ENCODE results near the gene MAPK13. TPM values are rescaled to one million over a fixed set of nuclear protein-coding genes. Genes with fewer than 3 reads are reported as not detected.

MAPK13 gene
- total and polyA plus RNA-seq, 4 experiments from 2014 or later, result 29.1 to 36.8 (median 30.0) TPM

DNA sequence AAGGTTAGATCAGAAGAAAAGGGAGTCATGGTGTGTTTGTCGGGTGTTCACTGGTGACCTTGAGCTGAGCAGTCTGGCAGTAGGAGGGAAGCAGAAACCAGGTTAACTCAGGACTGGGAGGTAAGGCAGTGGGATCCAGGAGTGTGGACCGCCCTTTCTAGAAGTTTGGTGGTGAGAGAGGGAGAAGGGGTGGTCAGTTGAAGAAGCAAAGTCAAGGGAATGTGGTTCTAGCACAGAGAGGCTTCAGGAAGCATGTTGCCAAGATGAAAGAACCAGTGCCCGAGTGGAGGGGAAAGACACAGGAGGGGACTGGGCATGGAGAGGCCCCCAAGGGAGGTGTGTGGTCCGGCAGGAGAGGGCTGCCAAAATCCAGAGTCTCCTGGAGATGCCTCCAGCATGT, 3.6 kb downstream of the MAPK13 start:
- CTCF ChIA-PET (ENCODE audit: partially characterized antibody), result interaction anchor here (0.9 to 4.7 kb wide), 3 partner anchors 11 to 38 kb away, joined by 3 to 58 read pairs (median 5); no protein-coding TSS in a partner anchor
- no peaks in the 10 kb centered on the region for H3K9me3 ChIP-seq (ENCODE audit: control insufficient read depth in 1 of 2, low read length in 2 of 2)
- H3K4me3 ChIP-seq (ENCODE audit: low read length in 2 of 2), result no peak overlapping the region
- intact Hi-C loops (cut with micrococcal nuclease), result no loop called here
- H3K4me1 ChIP-seq (ENCODE audit: insufficient read depth, low read length), result peaks cover 36% of the 10 kb centered on the region
- no peaks in the 10 kb centered on the region for H3K27me3 ChIP-seq (ENCODE audit: insufficient read depth, low read length)
- H3K36me3 Mint-ChIP-seq, result peaks cover 30 to 46% of the 10 kb centered on the region in 2 donors
- no peaks in the 10 kb centered on the region for H3K27me3 Mint-ChIP-seq
- POLR2A ChIA-PET (ENCODE audit: partially characterized antibody), result interaction anchor here (4.7 to 5.0 kb wide), 2 partner anchors 12 to 106 kb away, joined by 41 to 93 read pairs; partner anchors contain the start of gene MAPK14
- no peak for DNase-seq
- H3K4me1 Mint-ChIP-seq, result peaks cover 27 to 44% (median 34%) of the 10 kb centered on the region in 4 donors
- H3K9me3 Mint-ChIP-seq, result no peaks in the 10 kb centered on the region
- peak overlapping the region in 5 of 7 donors; percentile 16 to 87 (median 33) for H3K27ac Mint-ChIP-seq
- H3K36me3 ChIP-seq (ENCODE audit: insufficient read depth, low read length), result peaks cover 28% of the 10 kb centered on the region
- H3K27ac ChIP-seq (ENCODE audit: low read depth, low read length), result no peak overlapping the region
- no peak overlapping the region for H3K4me3 Mint-ChIP-seq

DNA sequence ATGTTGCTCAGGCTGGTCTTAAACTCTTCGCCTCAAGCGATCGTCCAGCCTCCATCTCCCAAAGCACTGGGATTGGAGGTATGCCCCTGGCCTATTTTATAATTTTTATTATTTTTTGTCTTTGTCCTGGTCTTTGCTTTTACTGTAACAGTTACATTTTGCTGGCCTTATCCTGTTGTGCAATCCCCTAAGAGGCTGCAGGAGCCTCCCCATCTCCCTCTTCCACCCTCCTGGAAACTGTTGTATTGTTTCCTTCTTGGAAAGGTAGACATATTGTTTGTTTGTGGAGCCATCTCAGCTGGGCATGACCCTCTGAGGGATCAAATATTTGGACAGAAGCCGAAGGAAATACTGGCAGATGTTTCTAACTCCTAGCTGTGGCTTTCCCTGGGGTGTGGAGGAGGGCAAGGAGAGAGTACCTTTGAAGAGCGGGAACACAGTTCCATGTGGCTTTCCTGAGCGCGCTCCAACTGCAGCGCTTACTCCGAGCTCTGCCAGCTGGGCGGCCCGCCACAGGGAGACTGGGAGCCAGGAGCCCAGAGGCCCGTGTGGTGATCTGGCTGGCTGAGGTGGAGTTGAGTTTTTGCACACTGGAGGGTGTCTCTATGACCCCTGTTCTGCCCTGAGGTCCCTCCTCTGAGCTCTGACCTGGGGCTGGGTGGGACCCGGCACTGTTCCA, 4.9 kb downstream of the MAPK13 start:
- DNase-seq, result no peak
- CTCF ChIA-PET (ENCODE audit: partially characterized antibody), result interaction anchor here (1.6 kb wide), 1 partner anchor 40 kb away, joined by 3 read pairs; no protein-coding TSS in a partner anchor
- intact Hi-C loops (cut with micrococcal nuclease), result no loop called here
- Mint-ChIP-seq H3K4me3 (peak overlapping the region in 1 of 8 donors; percentile 43), H3K27ac (peak overlapping the region in 4 of 7 donors; percentile 61 to 73 (median 66)), H3K9me3 (no peaks in the 10 kb centered on the region), H3K4me1 (peaks cover 24 to 45% (median 30%) of the 10 kb centered on the region in 4 donors), H3K27me3 (no peaks in the 10 kb centered on the region), H3K36me3 (peaks cover 37 to 59% of the 10 kb centered on the region in 2 donors)
- Histone ChIP-seq H3K27me3 (ENCODE audit: insufficient read depth, low read length) (no peaks in the 10 kb centered on the region), H3K4me1 (ENCODE audit: insufficient read depth, low read length) (peaks cover 41% of the 10 kb centered on the region), H3K4me3 (ENCODE audit: low read length in 2 of 2) (no peak overlapping the region), H3K36me3 (ENCODE audit: insufficient read depth, low read length) (peaks cover 38% of the 10 kb centered on the region), H3K9me3 (ENCODE audit: control insufficient read depth in 1 of 2, low read length in 2 of 2) (no peaks in the 10 kb centered on the region), H3K27ac (ENCODE audit: low read depth, low read length) (no peak overlapping the region)
- POLR2A ChIA-PET (ENCODE audit: partially characterized antibody), result interaction anchor here (1.0 kb wide), 1 partner anchor 14 kb away, joined by 5 read pairs; no protein-coding TSS in a partner anchor

DNA sequence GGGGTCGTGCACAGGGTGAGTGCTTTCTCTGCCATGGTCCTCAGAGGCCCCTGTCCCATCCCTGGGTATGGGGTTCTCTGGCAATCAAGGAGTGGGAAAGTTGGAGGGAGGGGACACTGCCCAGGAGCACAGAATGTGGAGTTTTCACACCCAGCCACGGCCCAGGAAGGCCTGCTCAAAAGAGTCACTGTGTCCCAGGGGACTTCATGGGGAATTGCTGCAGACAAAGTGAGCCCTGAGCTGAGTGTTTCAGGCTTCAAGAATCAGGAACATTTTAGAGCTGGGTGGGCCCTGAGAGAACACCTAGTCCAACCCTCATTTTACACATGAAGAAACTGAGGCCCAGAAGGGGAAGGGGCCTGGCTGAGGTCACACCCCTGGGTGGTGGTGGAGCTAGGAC, 5.7 kb downstream of the MAPK13 start:
- Histone ChIP-seq H3K4me3 (ENCODE audit: low read length in 2 of 2) (no peak overlapping the region), H3K27me3 (ENCODE audit: insufficient read depth, low read length) (no peaks in the 10 kb centered on the region), H3K4me1 (ENCODE audit: insufficient read depth, low read length) (peaks cover 46% of the 10 kb centered on the region), H3K9me3 (ENCODE audit: control insufficient read depth in 1 of 2, low read length in 2 of 2) (no peaks in the 10 kb centered on the region), H3K36me3 (ENCODE audit: insufficient read depth, low read length) (peaks cover 38% of the 10 kb centered on the region), H3K27ac (ENCODE audit: low read depth, low read length) (no peak overlapping the region)
- intact Hi-C loops (cut with micrococcal nuclease), result no loop called here
- Mint-ChIP-seq H3K27ac (no peak overlapping the region), H3K4me3 (no peak overlapping the region), H3K9me3 (no peaks in the 10 kb centered on the region), H3K36me3 (peaks cover 41 to 62% of the 10 kb centered on the region in 2 donors), H3K27me3 (no peaks in the 10 kb centered on the region), H3K4me1 (peaks cover 25 to 46% (median 33%) of the 10 kb centered on the region in 4 donors)
- CTCF ChIA-PET (ENCODE audit: partially characterized antibody), result interaction anchor here (1.6 kb wide), 1 partner anchor 41 kb away, joined by 3 read pairs; no protein-coding TSS in a partner anchor
- no peak for DNase-seq
- POLR2A ChIA-PET (ENCODE audit: partially characterized antibody), result interaction anchor here (1.0 kb wide), 1 partner anchor 15 kb away, joined by 5 read pairs; no protein-coding TSS in a partner anchor

DNA sequence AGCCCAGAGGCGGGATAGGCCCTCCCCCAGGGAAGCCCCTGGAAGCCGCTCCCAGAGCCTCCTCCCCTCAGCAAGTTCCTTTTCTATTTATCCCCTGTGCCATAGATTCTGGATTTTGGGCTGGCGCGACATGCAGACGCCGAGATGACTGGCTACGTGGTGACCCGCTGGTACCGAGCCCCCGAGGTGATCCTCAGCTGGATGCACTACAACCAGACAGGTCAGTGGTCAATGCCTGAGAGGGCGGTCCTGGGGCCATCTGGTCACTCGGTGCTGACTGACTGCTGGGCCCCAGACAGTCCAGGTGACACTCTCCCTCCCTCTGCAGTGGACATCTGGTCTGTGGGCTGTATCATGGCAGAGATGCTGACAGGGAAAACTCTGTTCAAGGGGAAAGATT, 6.2 kb downstream of the MAPK13 start:
- H3K36me3 Mint-ChIP-seq, result peaks cover 41 to 62% of the 10 kb centered on the region in 2 donors
- peak overlapping the region in 3 of 7 donors; percentile 7 to 24 (median 8) for H3K27ac Mint-ChIP-seq
- H3K4me3 Mint-ChIP-seq, result no peak overlapping the region
- no peak for DNase-seq
- H3K9me3 ChIP-seq (ENCODE audit: control insufficient read depth in 1 of 2, low read length in 2 of 2), result no peaks in the 10 kb centered on the region
- CTCF ChIA-PET (ENCODE audit: partially characterized antibody), result interaction anchor here (1.6 kb wide), 1 partner anchor 41 kb away, joined by 3 read pairs; no protein-coding TSS in a partner anchor
- H3K36me3 ChIP-seq (ENCODE audit: insufficient read depth, low read length), result peaks cover 38% of the 10 kb centered on the region
- H3K4me3 ChIP-seq (ENCODE audit: low read length in 2 of 2), result no peak overlapping the region
- peaks cover 25 to 46% (median 33%) of the 10 kb centered on the region in 4 donors for H3K4me1 Mint-ChIP-seq
- intact Hi-C loops (cut with micrococcal nuclease), result no loop called here
- no peak overlapping the region for H3K27ac ChIP-seq (ENCODE audit: low read depth, low read length)
- no peaks in the 10 kb centered on the region for H3K27me3 Mint-ChIP-seq
- no peaks in the 10 kb centered on the region for H3K27me3 ChIP-seq (ENCODE audit: insufficient read depth, low read length)
- peaks cover 41% of the 10 kb centered on the region for H3K4me1 ChIP-seq (ENCODE audit: insufficient read depth, low read length)
- POLR2A ChIA-PET (ENCODE audit: partially characterized antibody), result no interaction called here
- no peaks in the 10 kb centered on the region for H3K9me3 Mint-ChIP-seq

DNA sequence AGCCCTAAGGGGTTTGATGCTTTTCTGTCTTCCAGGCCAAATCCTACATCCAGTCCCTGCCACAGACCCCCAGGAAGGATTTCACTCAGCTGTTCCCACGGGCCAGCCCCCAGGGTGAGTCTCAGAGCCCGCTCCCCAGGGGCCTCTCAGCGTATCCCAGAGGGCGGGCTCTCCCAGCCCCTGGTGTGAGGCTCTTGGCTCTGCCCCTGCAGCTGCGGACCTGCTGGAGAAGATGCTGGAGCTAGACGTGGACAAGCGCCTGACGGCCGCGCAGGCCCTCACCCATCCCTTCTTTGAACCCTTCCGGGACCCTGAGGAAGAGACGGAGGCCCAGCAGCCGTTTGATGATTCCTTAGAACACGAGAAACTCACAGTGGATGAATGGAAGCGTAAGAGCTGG, 8.4 kb downstream of the MAPK13 start:
- Mint-ChIP-seq H3K27me3 (no peaks in the 10 kb centered on the region), H3K9me3 (no peaks in the 10 kb centered on the region), H3K4me3 (no peak overlapping the region), H3K36me3 (peaks cover 37 to 57% of the 10 kb centered on the region in 2 donors), H3K4me1 (peaks cover 7 to 35% (median 15%) of the 10 kb centered on the region in 4 donors), H3K27ac (no peak overlapping the region)
- Histone ChIP-seq H3K4me3 (ENCODE audit: low read length in 2 of 2) (no peak overlapping the region), H3K36me3 (ENCODE audit: insufficient read depth, low read length) (peaks cover 38% of the 10 kb centered on the region), H3K27ac (ENCODE audit: low read depth, low read length) (no peak overlapping the region), H3K4me1 (ENCODE audit: insufficient read depth, low read length) (peaks cover 20% of the 10 kb centered on the region), H3K9me3 (ENCODE audit: control insufficient read depth in 1 of 2, low read length in 2 of 2) (no peaks in the 10 kb centered on the region), H3K27me3 (ENCODE audit: insufficient read depth, low read length) (no peaks in the 10 kb centered on the region)
- ChIA-PET CTCF (ENCODE audit: partially characterized antibody) (interaction anchor here (1.3 to 1.5 kb wide), 2 partner anchors 33 to 66 kb away, joined by 3 to 4 read pairs; no protein-coding TSS in a partner anchor), POLR2A (ENCODE audit: partially characterized antibody) (interaction anchor here (1.1 to 1.8 kb wide), 3 partner anchors 7 to 111 kb away, joined by 3 to 7 read pairs (median 4); partner anchors contain the start of genes MAPK13 and MAPK14)
- intact Hi-C loops (cut with micrococcal nuclease), result no loop called here
- no peak for DNase-seq

DNA sequence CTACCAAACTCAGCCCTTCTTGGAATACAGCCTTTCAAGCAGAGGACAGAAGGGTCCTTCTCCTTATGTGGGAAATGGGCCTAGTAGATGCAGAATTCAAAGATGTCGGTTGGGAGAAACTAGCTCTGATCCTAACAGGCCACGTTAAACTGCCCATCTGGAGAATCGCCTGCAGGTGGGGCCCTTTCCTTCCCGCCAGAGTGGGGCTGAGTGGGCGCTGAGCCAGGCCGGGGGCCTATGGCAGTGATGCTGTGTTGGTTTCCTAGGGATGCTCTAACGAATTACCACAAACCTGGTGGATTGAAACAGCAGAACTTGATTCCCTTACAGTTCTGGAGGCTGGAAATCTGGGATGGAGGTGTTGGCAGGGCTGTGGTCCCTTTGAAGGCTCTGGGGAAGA, 9.1 kb downstream of the MAPK13 start:
- peaks cover 38% of the 10 kb centered on the region for H3K36me3 ChIP-seq (ENCODE audit: insufficient read depth, low read length)
- Mint-ChIP-seq H3K27me3 (no peaks in the 10 kb centered on the region), H3K9me3 (no peaks in the 10 kb centered on the region), H3K4me3 (no peak overlapping the region), H3K36me3 (peaks cover 33 to 53% of the 10 kb centered on the region in 2 donors), H3K4me1 (peaks cover 6 to 31% (median 13%) of the 10 kb centered on the region in 4 donors), H3K27ac (peak overlapping the region in 5 of 7 donors; percentile 38 to 71 (median 57))
- intact Hi-C loops (cut with micrococcal nuclease), result no loop called here
- no peaks in the 10 kb centered on the region for H3K9me3 ChIP-seq (ENCODE audit: control insufficient read depth in 1 of 2, low read length in 2 of 2)
- ChIA-PET POLR2A (ENCODE audit: partially characterized antibody) (interaction anchor here (0.6 to 1.8 kb wide), 4 partner anchors 8 to 537 kb away, joined by 3 to 7 read pairs (median 4); partner anchors contain the start of genes MAPK13 and MAPK14), CTCF (ENCODE audit: partially characterized antibody) (interaction anchor here (1.5 kb wide), 1 partner anchor 65 kb away, joined by 4 read pairs; no protein-coding TSS in a partner anchor)
- H3K27me3 ChIP-seq (ENCODE audit: insufficient read depth, low read length), result no peaks in the 10 kb centered on the region
- H3K4me3 ChIP-seq (ENCODE audit: low read length in 2 of 2), result no peak overlapping the region
- DNase-seq, result no peak
- H3K27ac ChIP-seq (ENCODE audit: low read depth, low read length), result no peak overlapping the region
- peaks cover 18% of the 10 kb centered on the region for H3K4me1 ChIP-seq (ENCODE audit: insufficient read depth, low read length)

Data from CD4-positive, alpha-beta memory T cell (primary cell).